GM21825 (cell line): ENCODE data around the gene TPGS1.

ENCODE experiments used
- ATAC-seq: cut with Tn5 transposase; IDR thresholded peaks from one replicate; pipeline ENCODE4 v1.9.1; 2021; ENCODE audit warnings: mild to moderate bottlenecking, moderate library complexity; ENCODE audit not compliant: unreplicated experiment

TPGS1 gene

DNA sequence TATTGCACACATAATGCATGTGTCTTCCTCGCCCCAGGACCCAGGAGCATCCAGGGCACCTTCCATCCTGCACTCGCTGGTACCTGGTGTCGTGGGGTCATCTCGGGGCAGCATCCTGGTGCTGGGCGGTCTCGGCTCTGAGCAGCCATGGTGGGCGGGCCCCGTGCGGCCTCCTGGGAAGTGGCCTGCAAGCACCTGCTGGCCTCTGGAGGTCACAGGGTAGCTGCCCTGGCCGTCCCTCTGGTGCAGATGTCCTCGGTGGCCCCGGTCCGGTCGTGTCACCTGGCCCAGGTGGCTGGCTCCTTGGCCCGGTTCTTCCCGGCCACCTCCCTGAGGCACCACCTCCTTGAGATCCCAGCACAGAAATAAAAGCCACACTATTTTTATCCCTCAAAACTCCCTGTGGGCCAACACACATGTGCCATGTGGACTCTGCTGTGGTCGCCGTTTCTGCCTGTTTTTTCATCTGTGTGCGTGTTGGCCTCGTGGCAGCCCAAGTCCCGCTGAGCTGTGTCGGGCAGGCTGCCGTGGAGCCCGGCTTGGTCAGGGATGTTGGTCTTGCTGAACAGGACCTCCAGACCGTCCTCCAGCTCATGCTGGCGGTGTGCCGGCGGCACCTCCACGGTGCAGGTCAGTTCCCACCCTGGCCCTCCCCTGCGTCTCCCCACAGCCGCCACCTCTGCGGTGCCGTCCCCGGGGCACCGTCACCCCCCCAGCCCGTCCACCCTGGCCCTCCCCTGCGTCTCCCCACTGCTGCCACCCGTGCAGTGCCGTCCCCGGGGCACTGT is 31.5 kb downstream of the TPGS1 start:
- no peak for ATAC-seq

DNA sequence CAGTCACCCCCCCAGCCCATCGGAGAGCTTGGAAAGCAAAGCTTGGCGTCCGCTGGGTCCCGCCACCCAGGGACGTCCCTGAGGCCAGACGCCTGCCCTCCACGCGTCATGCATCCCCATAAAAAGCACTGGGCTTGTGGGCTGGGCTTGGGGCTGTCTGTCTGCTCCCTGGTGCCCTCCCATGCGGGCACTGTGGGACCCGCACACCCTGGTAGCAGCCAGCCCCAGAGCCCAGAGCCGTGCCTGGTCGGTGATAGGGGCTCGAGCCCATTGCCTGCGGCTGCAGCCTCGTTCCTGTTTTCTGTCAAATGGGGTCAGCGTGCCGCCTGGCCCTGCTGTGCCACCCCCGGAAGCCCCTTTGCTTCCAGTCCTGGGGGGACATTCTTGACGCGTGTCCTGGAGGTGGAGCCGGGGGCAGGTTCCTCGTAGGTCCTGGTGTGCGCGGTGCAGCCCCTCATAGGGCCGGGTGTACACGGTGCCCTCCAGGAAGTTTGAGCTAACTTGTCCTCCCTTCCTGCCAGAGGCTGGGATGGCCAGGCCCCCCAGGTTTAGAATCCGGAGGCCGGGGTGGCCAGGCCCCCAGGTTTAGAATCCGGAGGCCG is 32.2 kb downstream of the TPGS1 start:
- ATAC-seq, result no peak

DNA sequence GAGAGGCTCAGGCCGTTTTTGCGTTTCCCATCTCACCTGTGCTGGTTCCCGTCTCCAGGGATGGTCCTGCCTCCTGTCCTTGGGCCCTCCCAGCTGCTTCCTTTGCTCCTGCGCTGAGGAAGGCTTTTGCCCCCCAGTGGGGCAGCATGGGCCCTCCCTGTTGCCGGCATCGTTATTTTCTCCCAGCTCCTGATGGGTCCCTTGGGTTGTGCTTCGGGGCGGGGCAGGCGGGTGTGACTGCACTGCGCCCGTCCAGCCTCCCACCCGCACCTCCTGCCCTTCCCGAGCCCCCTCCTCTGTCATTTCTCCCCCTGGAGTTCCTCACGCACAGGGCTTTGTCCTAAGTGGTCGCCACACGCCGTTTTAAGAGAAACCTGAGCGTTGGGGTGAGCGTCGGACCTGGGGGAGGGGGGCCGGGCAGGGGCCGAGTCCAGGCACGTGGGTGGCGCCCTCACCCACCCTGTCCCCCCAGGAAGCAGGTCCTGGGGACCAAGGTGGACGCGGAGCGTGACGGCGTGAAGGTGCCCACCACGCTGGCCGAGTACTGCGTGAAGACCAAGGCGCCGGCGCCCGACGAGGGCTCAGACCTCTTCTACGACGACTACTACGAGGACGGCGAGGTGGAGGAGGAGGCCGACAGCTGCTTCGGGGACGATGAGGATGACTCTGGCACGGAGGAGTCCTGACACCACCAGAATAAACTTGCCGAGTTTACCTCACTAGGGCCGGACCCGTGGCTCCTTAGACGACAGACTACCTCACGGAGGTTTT is 33.8 kb downstream of the TPGS1 start:
- ATAC-seq, result no peak

DNA sequence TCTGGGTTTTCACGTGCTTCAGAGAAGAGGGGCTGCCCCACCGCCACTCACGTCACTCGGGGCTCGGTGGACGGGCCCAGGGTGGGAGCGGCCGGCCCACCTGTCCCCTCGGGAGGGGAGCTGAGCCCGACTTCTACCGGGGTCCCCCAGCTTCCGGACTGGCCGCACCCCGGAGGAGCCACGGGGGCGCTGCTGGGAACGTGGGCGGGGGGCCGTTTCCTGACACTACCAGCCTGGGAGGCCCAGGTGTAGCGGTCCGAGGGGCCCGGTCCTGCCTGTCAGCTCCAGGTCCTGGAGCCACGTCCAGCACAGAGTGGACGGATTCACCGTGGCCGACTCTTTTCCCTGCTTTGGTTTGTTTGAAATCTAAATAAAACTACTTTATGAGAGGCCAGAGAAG is 34.4 kb downstream of the TPGS1 start:
- ATAC-seq, result no peak

DNA sequence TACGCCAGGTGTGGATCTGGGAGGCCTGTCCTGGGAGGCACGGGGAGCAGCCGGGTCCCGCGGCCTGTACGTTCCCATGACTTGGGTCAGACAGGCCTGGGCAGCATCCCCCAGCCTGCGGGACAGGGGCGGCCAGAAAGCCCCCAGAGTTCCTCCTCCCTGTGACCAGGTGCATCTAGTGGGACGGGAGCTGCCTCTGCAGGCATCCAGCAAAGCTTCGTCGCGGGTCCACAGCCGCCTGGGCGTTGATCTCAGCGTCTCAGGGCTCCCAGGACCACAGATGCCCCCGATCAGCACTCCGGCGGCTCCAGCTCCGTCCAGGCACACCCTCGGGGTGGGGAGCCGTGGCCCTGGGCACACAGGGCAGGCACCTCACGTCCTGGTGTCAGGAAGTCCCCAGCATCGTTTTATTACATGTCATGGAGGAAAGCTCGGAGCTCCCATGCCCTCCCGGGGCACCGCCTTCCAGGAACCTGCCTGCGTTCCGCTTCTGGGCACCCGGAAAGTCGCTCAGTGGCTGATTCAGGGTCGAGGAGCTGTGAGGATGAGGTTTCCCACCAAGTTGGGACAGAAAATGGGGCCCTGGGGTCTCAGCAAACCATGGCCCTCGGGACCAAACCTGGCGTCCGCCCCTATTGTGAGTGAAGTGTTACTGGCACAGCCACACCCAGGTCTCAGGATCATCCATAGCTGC is 35.0 kb downstream of the TPGS1 start:
- no peak for ATAC-seq

DNA sequence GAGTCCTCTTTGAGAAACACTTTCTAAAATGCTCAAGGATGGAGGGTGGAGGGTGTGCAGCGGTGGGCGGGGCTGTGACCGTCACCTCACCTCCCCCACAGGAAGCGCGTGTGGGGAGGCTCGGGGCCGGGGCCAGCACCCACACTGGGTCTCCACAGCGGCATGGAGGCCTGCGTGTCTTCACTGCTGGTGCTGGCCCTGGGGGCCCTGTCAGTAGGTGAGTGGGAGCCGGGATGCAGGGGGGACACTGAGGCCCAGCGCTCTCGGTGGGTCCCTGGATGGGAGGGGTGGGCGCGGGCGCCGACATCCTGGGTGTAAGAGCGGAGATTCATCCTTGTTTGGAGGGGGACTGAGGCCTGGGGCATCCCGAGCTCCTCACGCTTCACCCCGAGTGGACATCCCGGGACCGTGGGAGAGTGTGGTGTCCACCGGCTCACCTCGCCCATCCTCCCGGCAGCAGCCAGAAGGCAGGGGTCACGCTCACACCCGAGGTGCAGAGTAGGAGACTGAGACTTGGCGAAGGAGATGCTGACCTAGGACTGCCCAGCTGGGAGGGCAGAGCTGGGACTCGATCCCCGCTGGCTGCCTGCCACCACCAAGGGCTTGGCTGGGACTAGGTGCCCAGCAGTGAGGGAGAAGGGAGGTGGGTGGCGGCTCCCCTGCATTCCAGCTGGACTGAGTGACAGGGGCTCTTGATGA is 36.8 kb downstream of the TPGS1 start, which contains the start of gene GZMM:
GZMM (plus strand) TSS at position 144 of the 699 bp plus-strand sequence; CDS start at position 163, 19 bp downstream.
- no peak for ATAC-seq

DNA sequence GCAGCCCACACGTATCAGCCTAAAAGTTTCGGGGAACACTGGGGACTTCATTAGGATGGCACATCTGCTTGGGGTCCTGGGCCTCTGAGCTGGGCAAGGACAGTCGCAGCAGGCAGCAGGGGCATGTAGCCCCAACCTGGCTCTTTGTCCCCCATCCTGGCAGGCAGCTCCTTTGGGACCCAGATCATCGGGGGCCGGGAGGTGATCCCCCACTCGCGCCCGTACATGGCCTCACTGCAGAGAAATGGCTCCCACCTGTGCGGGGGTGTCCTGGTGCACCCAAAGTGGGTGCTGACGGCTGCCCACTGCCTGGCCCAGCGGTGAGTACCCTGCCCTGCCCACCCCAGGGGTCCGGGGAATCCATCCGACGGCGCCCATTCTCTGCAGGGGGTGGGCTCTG is 39.8 kb downstream of the TPGS1 start:
- ATAC-seq, result no peak

DNA sequence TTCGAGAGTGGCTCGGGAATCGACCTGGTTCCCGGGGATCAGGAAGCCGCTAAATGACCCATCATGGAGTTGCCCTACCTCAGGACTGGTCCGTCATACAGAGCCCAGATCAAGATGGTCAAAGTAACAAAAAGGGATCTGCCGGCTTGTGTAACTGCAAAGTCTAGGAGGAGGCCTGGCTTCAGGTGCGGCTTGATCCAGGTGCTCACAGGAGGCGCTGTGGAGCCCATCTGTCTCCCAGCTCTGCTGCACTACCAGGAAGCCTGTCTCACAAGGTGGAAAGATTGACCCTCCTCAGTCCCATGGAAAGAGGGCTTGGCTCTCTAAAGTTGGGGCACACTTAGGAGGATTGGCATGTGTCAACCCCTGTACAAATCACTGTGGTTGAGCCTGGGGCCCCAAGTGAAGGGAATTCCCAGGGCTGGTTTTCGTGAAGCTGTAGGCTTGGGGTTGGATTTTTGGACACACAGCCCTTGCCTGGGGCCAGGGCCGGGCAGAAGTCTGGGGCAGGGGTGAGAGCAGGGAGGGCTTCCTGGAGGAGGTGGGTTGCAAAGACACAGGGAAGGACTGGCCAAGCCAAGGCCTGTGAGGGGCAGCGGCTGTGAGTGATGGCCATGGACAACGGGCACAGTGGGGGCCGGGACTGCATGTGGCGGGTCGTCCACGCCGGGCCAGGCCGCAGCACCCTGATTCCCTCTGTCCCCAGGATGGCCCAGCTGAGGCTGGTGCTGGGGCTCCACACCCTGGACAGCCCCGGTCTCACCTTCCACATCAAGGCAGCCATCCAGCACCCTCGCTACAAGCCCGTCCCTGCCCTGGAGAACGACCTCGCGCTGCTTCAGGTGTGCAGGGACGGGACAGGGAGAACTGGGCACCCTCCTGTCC is 40.8 kb downstream of the TPGS1 start:
- ATAC-seq, result no peak

DNA sequence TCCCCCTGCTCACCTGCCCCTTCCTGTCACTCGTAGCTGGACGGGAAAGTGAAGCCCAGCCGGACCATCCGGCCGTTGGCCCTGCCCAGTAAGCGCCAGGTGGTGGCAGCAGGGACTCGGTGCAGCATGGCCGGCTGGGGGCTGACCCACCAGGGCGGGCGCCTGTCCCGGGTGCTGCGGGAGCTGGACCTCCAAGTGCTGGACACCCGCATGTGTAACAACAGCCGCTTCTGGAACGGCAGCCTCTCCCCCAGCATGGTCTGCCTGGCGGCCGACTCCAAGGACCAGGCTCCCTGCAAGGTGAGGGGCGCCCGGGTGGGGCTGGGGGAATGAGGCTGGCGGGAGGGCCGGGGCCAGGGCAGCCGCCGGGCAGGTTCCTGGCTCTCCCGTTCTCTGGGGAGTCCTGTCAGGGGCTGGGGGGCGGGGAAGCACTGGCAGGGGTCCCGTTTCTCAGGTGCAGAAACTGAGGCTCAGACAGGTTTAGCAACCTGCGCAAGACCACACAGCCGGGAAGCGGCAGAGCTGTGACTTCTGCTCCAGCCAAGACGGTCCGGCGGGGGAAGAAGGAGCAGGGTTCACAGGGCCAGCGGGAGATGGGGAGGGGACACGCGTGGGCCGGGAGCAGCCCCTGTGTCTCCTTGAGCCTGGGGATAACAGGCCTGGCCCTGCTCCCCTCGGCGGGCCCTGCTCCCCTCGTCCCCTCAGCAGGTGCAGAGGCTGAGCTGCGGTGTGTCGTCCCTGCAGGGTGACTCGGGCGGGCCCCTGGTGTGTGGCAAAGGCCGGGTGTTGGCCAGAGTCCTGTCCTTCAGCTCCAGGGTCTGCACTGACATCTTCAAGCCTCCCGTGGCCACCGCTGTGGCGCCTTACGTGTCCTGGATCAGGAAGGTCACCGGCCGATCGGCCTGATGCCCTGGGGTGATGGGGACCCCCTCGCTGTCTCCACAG is 41.9 kb downstream of the TPGS1 start:
- ATAC-seq, result no peak

DNA sequence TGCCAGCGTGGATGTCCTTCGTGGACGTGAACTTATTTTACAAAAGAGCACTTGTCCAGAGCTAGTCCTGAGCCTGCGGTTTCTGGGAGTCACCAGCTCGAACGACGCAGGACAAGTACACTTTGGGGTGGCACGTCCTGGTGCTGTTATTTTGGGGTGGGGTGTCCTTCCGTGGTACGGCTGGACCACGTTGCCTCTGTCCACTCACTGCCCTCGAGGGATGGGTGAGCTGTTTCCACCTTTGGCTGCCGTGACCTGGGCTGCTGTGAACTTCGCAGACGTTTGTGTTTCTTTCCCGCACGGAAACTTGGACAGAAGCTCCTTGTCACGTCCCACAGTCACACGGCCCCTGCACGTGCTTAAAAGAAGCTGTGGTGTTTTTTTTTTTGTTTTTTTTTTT is 47.5 kb downstream of the TPGS1 start:
- ATAC-seq, result no peak

DNA sequence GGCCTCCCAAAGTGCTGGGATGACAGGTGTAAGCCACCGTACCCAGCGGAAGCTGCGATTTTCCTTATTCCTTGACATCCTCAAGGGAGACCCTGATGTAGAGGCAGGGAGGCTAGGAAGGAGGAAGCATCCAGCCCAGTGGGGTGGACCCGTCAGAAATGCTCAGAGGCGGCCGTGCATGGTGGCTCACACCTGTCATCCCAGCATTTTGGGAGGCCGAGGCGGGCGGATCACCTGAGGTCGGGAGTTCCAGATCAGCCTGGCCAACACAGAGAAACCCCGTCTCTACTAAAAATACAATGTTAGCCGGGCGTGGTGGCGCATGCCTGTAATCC is 48.1 kb downstream of the TPGS1 start:
- ATAC-seq, result no peak

DNA sequence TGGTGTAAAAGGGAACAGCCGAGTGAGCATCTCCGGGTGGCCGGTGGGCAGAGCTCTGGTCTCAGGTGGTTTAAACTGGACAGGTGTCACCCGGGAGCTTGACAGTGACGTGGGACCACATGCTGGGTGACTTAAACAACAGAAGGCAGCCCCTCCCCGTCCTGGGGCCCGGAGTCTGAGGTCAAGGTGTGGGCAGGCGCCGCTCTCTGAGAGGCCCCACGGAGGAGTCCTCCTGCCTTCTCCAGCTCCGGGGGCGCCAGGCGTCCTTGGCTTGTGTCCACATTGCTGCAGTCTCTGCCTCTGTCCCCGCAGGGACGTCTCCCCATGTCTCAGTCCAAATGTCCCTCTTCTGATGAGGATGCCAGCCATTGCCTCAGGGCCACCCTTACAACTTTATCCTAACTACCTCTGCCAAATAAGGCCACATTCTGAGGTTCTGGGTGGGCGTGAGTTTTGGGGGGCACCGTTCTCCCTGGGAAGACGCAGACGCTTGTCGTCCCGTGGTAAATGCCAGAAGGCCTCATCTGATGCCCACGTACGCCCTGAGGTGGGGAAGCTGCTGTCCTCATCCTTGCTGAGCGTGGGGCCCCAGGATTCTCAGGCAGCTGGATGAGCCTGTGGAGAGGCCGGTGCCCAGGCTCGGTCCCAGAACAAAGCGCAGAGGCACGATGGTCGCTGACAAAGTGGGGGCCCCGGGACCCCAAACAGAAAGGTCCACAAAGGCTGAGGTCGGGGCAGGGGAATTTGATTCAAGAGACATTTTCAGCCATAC is 49.5 kb downstream of the TPGS1 start:
- no peak for ATAC-seq

DNA sequence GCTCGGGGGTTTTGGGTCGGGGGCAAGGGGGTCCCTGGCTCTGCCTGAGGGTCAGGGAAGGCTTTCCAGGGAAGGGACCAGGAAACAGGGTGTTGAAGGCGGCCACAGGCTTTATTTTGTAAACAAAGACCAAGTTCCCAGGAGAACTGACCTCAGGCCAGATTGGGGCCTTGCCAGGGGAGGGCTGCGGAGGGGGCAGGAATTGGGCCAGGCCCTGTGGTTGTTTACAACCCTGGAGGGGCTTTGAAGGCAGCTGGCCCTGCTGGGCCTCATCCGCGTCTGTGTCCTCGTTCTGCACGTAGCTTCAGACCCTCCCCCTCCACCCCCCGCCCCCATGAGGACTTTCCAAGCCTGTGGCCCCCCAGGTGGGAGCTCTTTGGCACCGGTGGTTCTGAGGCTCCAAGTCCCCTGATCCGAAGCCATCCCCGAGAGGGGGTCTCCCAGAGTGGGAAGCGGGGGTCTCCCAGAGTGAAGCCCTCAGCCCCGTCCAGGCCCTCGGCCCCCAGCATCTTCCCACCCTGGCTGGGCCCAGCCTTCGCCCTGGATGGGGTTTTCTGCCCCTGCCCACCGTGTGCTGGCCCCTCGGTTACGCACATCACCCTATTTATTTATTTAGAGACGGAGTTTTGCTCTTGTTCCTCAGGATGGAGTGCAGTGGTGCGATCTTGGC is 51.6 kb downstream of the TPGS1 start:
- ATAC-seq, result no peak

DNA sequence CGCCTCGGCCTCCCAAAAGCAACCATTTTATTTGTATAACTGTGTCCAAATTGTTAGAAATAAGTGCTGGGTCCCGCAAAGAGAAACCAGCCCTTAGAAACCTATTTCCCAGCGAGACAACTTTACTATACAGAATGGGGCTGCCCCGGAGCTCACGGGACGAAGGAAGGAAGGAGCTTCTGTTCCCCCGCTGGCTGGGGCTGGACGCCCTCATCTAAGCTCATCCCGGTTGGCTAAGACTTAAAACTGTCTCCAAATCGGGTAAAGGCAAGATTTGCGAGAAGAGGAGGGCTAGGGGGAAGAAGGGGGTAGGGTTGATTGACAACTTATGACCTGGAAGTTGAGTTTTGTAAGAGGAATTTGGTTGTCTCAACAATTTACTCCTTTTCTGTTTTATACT is 52.8 kb downstream of the TPGS1 start:
- ATAC-seq, result no peak

DNA sequence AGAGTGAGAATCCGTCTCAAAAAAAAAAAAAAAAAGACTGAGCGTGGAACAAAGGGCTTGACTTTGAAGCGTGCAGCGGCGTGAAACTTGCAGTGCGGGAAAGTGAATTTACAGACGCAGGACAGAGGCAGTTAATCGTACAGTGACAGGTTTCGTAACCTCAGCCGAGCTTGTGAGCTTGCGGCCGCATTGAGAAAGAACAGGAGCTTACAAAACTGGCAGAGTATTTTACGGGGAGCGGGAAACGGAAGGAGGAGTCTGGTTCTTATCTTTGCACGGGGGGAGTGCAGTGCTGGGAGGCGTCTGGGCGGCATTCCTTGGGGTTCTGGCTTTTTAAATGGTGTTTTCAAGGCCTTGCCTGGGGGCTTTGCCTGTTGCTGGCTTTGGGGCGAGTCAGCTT is 59.1 kb downstream of the TPGS1 start:
- ATAC-seq, result no peak

DNA sequence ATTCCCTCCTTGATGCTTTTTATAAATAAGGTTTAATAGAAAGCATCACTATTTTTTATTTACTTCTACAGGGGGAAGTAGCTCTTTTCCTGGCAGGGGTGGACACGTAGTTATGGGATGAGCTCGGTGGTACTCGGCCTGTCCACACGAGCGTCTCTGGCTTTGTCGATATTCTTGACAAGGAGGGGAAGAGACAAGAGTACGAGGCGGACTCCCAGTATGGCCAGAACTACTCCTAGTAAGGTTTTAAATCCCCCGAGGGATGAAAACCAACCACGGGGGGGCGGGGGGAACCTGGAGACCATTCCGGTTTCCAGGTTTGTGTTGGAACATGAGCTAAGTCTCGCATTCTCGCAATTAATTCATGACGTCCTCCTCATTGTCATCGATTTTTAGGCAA is 59.5 kb downstream of the TPGS1 start:
- no peak for ATAC-seq

DNA sequence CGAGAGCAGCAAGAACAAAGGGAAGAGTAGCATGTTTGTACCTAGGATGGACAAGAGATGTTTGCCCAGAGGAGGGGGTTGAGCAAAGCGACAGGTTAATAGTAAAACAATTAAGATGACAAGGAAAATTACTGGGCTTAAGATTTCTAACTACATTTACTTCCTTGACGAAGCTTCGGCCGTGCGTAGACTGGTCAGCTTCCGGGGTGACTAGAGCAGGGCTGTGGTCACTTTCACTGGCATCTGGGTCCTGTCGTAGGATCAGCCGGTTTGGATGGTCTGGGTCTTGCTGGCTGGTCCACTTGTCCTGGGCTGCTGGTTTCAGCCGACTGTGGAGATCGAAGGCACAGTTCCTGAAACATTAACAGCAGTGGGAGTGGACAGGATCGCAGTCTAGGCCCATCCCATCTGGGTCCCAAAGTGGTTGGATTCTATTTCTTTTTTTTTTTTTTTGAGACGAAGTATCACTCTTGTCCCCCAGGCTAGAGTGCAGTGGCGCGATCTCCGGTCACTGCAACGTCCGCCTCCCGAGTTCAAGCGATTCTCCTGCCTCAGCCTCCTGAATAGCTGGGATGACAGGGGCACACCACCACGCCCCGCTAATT is 60.1 kb downstream of the TPGS1 start:
- no peak for ATAC-seq
